ENCODE data around the gene HEG1.

DNA sequence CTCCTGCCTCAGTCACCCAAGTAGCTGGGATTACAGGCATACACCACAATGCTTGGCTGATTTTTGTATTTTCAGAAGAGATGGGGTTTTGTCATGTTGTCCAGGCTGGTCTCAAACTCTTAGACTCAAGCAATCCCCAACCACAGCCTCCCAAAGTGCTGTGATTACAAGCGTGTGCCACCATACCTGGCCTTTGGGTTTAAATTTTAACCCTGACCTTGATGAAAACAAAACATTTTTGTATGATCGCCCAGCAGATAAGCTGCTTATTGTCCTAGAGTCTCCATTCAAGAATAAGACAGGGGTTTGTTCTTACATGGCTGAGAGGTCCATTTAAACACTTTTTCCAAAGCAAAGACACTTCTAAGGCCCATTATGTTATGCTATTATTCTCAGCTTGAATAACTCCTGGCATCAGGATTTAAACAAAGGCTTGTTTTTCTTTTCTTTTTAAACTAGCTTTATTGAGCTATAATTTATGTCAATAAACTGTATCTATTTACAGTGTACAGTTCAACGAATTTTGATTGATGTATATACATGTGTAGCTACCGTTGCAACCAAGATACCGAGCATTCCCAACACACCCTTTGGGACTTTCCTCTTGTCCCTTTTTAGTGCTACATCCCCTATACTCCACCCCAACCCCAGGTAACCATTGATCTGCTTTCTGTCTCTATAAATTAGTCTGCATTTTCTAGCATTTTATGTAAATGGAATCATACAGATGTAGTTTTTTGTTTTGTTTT, 119.8 kb downstream of the HEG1 start:
- TF ChIP-seq CTCF (IDR thresholded peaks at IDR 0.05) (no peak), POLR2A (IDR thresholded peaks at IDR 0.05; ENCODE audit: low read depth) (no peak)
